HG03354 (cell line): ENCODE measurements around the gene PRKN.

Experiments
- ATAC-seq: cut with Tn5 transposase; IDR thresholded peaks from one replicate; pipeline ENCODE4 v1.9.1; 2021; ENCODE audit warnings: mild to moderate bottlenecking; ENCODE audit not compliant: unreplicated experiment, poor library complexity, severe bottlenecking

Gene PRKN

DNA sequence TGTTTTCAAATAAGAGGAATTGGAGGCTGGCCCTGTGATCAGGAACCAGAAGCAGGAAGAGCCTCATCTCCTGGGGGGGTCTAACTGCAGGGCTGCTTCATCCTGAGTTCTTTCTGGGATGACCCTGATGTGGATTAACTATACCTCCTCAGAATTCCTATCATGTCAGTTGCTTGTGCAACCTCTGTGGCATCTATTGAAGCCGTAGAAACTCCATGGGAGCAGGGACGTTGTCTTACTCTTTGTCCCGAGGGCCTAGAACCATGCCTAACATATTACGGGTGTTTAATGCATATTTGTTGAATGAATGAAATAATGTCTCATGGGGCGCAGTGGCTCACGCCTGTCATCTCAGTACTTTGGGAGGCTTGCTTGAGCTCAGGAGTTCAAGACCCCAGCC, 1343.6 kb downstream of the PRKN start:
- ATAC-seq: no peak

DNA sequence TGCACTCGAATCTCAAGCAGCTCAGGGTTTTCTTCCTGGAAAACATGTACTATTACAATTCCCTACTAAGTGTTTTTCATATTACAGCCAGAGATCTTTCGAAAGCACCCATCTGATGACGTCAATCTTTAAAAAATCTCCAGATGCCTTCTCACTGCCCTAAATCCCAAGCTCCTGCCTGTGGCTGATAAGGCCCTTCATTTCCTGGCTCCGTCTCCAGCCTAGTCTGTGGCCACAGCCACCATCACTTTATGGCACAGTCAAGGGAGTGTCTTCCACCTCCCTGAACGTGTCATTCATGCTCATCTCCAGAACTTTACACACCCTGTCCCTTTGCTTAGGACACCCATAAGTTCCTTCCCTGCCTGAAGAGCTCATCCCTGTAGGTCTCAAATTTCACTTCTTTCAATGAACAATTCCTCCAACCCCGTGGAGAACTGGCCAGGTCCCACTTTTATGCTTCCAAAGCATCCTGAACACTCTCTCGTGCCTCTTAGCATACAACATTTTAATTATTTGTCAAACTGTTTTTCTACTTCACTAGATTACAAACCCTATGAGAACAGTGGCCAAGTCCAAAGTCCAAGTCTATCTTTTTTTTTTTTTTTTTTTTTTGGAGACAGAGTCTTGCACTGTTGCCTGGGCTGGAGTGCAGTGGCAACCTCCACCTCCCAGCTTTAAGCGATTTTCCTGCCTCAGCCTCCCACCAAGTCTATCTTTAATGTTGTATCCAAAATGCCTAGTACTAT, 1347.6 kb downstream of the PRKN start:
- ATAC-seq: no peak

DNA sequence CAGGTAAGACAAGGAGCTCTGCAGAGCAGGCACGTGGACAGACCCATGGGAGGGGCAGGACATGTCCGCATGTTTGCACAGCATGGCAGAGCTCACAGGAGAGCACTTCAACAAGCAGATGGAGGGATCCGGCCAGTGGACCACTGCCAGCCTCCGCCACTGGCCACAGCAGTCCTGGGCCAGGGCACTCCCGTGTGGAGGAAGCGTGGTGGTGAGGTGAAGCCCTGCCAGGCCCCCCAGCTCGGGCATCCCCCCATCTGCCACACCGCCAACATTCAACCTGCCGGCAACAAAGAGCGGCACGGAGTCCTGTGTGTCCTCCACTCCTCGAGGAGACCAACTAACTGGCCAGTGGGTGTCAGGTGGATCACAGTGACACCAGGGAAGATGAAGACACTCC, 1349.5 kb downstream of the PRKN start:
- ATAC-seq: no peak

DNA sequence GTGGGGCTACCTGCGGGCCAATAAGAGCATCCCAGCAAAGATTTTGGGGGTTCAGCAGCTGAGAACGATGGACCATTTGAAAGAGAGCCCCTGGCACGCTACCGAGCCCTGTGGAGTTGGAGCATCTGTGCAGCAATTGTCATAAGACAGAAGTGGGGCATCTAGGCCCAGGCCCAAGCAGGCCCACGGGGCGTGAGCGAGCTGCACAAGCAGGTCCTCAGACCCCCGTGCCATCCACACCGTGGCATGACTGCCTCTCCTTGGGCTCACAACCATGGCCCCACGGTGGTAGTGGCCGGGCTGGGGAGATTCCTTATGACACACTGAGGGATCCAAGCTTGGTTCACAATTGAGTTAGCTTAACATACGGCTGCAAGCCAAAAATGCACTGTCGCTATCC, 1350.5 kb downstream of the PRKN start:
- ATAC-seq: no peak

DNA sequence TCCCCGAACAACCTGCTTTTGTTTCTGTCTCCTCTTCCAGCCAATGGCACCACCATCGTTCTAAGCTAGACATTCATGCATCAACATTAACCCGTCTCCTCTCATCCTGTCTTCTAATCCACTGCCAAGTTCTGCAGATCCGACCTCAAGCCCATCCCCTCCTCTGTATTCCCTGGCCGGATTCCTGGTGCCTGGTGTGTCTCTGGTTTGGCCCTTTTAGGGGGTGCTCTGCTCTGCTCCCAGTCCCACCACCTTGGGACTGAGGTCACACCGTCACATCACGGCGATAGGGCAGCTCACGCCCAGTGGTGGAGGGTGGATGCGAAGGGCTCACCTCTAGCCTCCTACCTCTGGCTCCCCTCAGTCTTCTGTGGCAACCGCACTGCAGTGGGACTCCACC, 1351.2 kb downstream of the PRKN start:
- ATAC-seq: no peak

DNA sequence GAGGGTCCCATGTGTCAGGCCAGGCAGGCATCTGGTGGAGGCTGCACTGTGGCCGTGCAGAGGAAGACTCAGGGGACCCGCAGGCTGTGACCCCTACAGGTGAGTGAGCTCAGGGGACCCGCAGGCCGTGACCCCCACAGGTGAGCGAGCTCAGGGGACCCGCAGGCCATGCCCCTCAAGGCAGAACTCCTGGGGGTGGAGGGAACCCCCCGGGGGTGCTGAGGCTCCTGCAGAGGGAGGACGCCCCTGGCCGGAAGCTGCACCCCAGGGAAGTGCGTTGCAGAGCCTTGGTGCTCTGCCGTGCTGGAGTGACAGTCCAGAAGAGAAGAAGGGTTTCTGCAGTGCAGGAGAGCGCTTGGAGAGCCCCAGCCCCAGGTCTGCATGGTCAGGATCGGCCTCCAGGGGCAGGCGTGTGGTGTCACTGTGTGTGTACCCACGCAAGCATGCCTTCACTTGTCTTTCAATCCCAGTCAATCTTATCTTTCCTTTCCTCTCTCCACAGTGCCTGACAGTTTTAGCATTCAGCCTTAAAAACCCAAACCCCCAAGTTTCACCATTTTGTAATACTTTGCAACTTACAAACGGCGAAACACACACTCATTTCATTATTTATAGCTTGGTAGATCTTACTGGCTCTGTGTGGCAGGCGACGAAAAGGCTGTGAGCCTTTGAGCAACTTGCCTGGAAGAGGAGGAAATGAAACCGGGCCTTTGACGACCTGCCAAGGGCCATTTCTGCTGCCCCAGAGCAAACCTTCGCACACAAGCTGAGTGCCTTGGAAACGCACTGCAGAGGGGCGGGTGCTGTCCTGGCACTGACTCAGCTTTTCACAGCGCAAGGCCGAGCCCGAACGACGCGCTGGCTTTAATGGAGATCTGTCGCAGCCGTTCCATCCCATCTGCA, 1352.3 kb downstream of the PRKN start:
- ATAC-seq: no peak

DNA sequence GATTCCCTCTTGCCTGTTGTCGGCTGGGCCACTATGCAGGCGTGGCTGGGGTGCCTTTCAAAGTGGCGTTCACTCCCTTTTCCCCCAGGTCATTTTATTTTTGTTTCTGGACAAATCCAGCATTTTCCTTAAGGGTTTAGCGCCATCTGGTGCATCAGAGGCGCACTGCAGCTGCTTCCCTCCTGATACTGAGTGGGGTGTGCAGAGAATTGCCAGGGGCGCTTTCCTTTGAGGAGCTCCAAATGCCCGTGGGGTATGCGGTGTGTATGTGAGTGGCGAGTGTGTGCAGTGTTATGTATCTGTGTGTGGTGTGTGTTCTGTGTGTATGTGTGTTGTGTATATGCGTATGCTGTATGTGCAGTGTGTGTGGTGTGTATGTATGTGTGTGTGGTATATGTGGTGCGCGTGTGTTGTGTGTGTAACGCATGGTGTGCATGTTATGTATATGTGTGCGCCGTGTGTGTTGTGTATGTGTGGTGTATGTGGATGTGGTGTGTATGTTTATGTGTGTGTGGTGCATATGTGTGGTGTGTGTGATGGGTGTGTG, 1353.6 kb downstream of the PRKN start:
- ATAC-seq: no peak

DNA sequence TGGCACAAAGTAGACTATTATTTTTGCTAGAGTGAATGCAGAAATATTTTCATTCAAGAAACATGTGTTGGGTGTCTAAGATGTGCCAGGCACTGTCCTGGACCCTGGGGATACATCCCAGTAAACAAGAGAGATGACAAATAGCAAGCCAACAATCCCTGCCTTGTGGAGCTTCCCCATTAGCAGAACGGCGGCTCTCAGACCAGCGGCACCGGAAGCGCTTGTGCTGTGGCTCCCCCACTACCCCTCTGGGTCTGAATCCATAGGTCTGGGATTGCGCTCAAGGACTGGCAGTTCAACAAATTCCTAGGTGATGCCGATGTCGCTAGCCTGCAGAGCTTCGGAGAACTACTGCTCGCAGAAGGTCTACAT, 1355.2 kb downstream of the PRKN start:
- no peak for ATAC-seq

DNA sequence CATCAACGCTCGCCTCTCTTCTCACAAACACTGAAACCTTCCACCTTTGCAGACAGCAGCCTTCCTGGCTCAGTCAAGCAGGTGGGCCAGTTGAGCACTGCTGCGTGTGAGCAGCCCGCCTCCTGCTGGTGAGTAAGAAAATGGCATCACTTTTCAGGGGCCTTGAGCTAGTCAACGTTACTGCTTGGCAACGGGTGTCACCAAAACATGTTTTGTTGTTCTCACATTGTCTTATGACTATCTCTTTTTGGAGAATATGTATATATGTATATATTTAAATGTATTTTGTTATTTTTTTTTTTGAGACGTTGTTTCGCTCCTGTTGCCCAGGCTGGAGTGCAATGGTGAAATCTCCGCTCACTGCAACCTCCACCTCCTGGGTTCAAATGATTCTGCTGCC, 1356.7 kb downstream of the PRKN start:
- ATAC-seq: peak; percentile 95

DNA sequence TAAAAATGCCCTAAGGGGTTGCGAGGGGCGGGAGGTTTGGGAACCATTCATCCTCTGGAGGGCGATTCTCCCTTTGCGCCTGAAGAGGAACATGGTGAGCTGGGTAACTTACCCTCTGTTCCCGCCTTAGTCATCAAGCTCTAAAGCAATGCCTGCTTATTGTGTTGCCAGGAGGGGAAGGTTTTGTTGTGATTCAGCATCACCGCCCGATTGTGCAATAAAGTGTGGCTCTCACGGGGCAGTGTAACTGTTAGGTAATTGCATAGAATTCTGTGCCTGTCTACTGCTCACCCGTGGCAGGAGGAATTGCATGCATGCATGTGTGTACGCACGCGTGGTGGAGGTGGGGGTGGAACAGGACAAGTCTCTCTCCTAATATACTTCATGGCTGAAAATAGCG, 1358.2 kb downstream of the PRKN start:
- ATAC-seq: no peak

DNA sequence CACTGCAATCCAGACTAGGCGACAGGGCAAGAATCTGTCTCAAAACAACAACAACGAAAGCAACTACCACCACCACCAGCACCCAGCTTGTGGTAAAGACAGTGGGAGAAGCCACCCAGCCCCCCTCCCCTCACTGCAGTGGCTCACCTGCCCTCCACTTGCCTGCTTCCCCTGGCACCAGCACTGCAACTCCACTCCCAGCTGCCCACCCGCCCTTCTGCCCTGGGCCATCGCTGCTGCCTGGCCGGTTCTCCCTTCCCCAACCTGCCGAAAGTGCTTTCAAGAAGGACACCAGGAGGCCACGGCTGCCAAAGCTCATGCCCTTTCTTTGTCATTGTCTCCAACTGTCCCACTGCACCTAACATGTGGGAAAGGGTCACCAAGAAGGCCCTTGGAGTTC, 1359.1 kb downstream of the PRKN start:
- ATAC-seq: no peak

DNA sequence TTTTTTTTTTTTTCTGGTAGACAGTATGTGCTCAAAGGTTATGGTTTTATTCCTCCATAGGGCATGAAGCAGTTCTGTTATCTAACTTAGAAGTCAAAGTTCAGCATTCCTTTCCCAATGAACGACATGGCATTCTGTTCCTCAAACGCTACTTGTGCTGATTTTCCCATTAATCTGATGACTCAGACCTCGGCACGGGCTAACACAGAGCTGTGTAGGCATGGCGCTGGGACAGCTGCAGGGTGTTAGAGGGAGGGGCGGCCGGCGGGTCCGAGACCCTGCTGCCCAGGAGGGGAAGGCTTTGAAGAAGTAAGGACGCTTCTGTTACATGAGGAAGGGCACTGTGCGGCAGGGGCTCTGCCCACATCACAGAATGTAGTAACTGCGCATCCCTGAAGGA, 1360.1 kb downstream of the PRKN start:
- ATAC-seq: no peak

DNA sequence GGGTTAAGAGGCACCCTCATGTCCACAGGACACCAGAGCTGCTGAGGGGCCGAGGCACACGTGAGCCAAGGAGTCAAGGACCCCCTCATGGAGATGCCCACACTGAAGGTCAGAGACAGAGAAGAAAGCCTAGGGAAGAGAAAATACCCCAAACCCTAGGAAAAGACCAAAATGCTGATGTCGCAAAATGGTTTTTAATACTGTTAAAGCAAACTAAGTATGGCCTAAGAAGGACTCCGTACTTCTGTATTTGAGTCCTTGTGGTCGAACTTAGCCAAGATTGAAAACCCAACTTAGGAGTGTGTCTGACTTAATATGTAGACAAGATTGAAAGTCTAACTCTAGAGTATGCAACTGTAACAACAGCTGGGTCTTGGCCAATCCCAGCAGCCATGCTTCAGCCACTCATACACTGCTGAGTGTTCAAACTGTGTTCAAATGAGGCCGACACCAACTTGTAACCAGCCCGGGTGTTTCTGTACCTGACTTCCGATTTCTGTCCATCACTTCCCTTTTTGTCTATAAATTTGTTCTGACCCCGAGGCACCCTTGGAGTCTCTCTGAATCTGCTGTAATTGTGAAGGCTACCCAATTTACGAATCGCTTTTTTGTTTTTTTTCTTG, 1361.2 kb downstream of the PRKN start:
- ATAC-seq: no peak

DNA sequence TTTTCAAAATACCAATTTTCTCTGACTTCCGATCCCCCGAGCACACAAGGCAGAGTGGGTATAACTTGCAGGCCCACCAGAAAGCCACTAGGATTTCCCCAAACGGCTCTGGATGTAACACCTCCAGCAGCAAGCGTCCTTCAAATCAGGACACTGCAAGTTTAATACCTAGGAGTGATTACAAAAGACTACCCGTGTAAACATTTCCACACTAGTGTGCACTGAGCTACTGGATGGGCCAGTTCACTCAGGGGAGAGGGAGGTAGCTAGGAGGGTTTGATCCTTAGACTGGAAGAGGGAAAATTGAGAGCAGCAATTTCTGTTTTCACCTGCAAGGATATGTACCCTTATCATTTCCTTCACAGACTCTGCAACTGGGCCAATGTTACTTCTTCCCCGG, 1361.9 kb downstream of the PRKN start:
- ATAC-seq: no peak

DNA sequence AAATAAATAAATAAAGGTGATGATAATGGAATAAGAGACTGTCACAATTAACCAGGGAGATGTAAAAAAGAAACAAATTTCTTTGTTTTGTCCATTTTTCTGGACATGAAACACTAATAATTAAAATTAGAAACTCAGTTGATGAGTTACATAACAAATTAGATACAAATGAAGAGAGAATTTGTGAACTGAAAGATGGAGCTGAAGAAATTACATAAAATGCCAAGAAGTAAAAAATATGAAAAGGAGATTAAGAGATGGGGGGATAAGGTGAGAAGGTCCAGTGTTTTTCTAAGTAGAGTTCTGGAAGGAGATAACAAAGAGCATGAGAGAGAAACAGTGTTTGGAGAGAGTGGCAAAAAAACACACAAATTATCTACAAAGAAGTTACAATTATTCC, 1364.3 kb downstream of the PRKN start:
- ATAC-seq: no peak

DNA sequence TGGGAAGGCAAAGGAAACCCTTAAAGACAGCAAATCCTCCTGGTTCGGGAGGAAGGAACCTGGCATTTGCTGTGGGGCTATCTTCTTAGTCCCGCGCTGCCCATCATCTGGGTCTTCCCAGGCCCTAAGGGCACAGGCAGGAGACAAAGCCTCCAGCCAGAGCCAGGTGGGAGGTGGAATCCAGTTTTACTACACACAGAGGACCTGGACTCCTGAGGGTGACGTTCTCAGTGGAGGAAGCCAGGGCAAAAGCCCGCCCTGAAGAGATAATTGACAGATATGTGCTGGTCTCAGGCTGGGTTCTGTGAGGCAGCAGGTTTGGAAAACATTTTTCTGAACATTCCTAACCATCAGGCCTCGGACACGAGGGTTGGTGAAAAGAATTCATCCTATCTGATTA, 1365.3 kb downstream of the PRKN start:
- no peak for ATAC-seq

DNA sequence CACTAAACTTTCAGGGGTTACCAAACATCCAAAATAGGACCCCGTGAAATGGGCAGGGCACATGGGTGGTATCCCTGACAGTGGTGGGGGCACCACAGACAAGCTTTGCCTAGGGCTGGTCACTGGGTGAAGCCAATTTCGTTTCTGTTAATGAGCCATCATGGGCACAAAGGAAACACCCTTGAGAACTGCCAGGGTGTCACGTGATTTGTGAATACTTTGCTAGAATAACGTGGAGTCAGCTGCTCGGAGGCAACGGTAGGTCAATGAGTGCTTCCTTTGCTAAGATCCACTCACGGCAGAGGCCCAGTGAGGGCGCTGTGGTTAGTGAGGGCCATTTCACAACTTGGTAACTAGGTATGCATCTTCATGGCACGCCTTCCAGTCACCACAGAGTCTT, 1366.0 kb downstream of the PRKN start:
- no peak for ATAC-seq

DNA sequence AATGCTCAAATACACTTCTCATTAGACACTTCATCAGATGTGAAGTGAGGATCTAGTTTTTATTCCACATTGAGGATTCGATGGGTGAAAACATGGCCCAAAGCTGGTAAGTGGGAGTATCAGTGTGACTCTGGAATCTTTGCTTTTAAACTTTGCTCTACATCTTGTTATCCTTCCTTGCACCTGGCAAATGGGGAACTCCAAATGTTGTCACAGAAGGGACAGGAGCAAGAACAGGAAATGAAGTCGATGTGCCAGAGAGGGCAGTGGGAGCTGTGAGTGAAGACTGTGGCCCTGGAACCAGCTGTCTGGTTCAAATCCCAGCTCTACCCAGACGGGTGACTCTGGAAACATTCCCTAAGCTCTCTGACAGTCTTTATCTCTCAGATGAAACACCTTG, 1367.0 kb downstream of the PRKN start:
- no peak for ATAC-seq

DNA sequence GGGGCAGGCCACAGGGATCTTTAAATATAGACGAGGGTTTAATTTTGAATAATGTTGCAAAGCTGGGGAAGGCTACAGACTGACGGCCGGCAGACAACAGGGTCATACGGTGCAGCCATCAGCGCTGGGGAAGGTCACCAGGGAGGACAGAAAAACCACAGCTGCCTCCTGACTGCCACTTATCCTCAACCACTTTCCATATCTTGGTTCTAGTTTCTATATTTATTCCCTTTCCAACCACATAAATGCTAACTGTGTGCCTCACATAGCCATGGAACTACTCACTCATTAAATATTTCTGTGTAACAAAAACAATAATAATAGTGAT, 1368.0 kb downstream of the PRKN start:
- no peak for ATAC-seq

DNA sequence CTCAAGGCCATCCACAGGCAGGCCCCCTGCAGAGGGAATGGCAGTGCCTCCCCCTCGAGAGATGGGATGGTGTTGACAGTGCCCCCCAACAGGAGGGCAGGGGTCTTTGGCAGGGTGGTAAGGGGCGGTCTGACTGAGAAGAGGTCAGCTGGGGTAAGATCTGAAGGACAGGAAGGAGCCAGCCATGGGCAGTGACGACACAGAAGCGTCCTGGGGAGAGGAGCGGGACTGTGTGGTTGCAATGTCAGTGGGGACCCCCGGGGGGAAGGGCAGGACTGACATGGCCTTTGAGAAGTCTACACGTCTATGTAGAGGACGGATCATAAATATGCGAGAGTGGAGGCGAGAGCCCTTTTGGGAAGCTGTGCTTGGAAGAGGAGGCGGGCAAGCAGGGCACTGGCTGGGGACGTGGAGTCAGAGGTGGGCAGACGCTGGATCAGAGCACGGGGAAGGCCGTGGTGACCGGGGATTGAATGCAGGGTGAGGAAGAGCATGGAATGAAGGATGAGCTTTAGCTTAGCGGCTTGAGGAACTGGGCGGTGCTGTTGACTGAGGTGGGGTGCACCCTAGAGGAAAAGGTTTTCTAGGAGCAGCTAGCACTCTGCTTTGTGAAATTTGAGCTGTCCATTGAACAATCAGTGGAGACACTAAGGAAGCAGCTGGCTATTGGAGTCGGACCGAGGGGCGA, 1371.3 kb downstream of the PRKN start:
- no peak for ATAC-seq
